ENCODE data around the gene ZNF189.

Gene ZNF189
- 23.0 to 41.0 (median 30.1) reads per million in 3 experiments for total RNA-seq

DNA sequence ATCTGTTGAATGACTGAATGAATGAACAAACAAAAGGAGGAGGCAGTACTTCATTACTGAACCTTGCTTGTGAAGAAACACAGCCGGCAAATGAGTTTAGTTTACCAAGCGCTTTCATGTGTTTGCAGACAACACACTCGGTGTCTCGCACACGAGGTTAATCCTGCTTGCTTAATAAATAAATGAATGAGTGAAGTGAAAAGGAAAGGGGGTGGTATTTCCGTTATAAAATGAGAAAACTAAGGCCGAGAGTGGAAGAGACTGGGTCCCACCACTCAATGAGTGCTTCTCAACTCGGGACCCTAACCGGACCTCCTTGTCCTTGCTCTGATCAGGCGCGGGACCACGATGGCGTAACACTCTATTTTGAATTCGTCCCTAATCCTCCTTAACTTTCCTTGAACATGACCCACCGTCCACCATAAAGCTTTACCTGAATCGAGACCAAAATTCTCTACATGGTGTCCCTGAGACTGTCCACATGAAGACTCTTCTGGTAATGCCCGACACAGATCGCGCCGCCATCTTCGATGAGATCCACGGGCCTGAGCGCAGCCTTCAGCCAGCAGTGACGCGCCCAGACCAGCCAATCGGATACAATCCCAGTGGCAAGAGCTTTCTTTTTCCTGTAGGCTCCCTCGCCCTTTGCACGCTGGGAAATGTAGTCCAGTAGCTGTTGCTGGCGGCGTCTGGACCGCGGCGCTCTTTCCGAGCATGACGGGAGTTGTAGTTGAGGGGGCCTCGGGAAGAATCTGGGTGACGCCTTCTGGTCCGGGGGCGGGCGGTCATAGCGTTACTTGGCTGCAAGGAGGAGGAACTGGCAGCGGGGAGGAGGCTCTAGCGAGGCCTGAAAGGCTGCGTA lies at the start of gene ZNF189, which contains the start of gene MRPL50:
TSS of gene ZNF189 (plus strand) at position 784 of the 862 bp plus-strand sequence. CDS start 306 bp downstream, outside the sequence.
TSS of gene MRPL50 (minus strand) at position 551 of the 862 bp plus-strand sequence. CDS start at position 525, 26 bp downstream.
- peak; percentile 97 for DNase-seq

DNA sequence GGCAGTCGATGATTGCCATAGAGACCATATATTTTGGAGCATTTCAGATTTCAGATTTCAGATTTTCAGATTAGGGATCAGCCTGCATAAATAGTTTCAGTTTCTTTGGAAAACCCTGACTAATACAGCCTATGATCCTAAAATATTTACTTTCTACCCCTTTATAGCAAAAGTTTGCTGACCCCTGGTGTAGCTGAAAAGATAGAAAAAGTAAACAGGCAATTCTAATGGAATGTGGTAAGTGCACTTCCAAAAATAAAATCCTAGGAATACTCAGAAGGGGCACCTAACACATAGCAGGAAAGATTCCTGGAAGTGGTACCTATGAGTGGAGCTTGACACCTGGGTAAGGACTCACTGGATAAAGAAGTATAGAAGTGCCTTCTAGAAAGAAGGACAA lies 48.4 kb upstream of the ZNF189 start:
- DNase-seq = no peak

DNA sequence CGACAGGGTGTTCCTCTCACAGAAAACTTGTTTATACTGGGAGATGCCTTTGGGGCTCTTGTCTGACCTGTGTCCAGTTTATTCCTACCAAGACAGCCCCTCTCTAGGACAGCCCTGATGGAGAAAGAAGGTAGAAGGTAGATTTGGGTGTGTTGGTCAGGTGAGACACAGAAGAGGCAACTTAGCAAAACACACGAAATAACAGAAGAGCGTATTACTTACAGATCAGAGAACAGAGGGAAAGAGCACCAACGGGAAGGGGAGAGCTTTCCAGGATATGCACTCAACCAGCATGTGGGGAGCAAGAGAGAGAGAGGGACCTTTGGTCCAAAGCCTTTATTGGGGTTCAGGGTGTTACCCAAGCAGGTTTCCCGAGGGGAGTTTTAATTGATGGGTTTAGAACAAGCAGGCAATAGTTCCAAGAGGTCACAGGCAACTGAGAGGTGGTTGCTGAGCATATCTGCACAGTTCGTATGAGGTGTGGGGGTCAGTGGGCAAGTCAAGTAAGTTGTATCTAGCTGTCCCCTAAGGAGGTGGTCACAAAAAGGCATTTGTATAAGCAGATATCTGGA lies 45.7 kb upstream of the ZNF189 start:
- DNase-seq = no peak

DNA sequence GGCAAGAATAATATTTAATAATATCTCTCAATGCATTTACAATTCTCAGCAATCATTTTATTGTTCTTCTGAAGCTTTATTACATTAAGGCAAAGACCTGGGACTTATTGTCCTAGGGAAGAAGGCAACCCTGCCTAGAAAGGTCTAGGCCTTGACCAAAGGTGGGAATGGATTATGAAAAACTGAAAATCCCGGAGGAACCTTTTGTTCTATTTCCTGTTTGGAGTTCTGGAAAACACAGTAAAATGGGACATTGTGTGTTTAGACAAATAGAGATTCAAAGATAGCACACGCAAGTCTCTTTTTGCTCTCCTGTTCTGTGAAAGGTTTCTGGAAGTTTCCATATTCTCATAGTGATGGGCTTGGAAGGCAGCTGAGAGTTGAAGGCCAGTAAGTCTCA lies 45.0 kb upstream of the ZNF189 start:
- DNase-seq = no peak

DNA sequence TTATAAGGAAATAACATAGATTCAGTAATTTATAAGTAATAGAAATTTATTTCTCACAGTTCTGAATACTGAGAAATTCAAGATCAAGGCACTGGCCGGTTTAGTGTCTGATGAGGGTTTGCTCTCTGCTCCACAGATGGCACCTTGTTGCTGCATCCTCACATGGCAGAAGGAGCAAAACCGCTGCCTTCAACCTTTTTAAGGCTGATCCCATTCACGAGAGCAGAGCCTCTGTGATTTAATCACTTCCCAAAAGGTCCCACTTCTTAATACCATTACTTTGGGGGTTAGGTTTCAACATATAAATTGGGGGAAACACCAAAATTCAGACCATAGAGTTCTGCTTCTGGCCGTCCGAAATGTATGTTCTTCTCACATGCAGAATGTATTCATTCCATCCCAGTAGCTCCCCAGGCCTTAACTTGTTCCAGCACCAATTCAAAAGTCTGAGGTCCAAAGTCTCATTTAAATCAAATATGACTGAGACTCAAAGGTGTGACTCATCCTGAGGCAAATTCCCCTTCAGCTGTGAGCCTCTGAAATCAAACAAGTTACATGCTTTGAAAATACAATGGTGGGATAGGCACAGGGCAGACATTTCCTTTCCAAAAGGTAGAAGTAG lies 44.4 kb upstream of the ZNF189 start:
- DNase-seq = no peak

DNA sequence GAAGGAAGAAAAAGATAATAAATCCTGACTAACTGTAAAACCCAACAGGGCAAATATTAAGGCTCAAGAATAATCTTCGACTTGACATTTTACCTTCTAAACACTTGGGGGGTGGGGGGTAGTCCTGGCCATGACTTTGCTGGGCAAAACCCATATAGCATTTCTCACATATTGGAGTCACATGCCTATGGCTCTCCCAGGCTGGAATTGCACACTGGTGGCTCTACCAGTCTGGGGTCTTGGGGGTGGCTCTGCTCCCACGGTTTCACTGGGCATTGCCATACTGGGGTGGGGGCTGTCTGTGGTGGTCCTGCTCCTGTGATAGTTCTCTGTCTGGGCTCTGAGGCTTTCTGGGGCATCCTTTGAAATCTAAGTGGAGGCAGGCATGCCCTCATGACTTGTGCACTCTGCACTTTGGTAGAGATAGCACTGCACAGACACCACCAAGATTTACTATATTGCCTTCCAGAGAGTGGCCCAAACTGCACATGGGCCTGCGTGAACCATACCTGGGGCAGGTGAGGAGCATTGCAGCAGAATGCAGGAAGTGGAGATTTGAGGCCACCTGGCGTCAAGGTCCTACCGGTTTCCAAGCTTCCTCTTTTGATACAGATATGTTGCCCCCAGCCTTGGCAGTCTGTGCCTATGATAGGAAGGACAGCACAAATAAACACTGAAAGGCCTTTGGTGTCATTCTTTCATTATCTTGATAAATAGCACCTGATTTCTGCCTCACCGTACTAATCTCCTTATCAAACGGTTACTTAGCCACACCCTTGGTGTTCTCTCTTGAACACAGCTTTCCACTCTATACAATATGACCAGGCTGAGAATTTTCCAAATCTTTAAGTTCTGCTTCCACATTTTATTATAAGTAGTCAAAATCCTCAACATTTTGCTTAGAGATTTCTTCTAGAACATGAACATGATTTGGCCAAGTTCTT lies 43.6 kb upstream of the ZNF189 start:
- no peak for DNase-seq

DNA sequence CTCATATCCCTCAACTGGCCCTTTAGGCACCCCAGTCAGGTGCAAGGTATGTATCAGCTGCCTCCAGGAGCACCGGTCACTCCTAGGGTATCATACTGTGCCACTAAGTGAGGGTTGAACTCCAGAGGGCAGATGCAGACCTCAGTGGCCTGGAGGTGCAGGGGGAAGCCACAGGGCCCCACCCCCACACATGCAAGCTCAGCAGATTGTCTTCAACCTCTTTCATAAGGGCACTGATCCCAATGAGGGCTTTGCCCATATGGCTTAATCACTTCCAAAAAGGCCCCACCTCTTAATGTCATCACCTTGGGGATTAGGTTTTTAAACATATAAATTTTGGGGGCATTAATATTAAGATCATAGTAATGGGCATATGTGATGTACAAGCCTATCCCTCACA lies 42.0 kb upstream of the ZNF189 start:
- no peak for DNase-seq

DNA sequence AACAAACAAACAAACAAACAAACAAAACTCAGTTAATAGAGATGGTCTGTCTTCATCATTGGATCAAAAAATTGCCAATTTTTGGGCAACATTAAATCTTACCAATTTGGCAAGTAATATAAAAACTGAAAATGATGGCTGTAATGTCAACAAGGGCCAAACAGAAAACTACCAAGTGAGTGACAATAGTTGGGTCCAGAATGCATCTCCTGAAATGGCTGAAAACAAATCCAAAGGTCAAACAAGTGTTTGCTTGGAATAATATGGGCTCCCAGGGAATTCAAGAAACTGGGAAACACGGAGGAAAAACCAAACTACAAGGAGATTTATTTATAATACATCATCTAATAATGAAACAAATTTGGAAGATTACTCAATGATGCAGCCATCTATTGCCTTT lies 39.0 kb upstream of the ZNF189 start:
- DNase-seq = no peak

DNA sequence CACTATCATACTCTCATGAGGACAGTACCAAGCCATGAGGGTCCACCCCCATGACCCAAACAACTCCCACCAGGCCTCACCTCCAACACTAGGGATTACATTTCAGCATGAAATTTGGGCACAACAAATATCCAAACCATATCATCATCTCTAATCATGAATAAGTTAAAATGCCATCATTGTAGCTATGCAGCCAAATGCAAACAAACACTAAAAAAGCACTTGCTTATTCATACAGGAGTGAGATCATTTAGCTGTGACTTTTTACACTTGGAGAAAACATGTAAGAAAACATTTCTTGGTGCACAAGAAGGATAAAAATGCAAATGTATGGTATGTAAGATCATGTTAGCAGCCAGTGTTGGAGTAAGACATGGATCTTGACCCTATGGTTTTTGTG lies 38.0 kb upstream of the ZNF189 start:
- no peak for DNase-seq

DNA sequence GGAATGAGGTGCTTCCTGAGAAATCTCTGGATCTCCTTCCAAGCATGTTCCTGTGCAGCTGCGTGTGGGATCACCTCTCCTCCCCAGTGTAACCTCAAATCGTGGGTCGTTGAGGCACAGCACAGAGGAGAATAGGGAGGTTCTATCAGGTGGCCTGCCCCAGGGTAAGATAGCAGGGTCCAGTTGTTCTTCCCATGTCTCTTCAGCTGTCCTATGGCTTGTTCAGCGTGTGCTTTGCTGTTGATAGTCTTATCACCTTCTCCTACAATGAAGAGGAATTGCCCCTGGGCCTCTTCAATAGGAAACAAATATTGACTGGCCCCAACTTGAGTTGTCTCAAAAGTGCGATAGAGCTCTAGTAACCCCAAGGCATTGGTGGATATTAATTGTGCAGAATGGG lies 36.2 kb upstream of the ZNF189 start:
- DNase-seq = no peak

DNA sequence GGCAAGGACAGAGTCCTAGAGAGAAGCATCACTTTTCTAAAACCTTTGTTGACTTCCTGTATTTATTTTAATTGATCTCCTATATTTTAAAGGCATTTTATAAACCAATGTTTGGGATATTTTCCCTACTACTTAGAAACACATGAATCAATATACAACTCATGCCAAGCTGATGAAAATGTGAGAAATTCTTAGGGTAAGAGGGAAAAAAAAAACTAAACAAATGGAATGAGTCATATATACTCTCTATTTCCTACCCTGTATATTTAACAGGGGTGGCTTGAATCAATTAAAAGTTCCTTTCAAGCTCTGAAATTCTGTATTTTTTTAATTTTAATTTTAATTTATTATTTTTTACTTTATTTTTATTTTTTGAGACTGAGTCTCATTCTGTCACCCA lies 33.5 kb upstream of the ZNF189 start:
- no peak for DNase-seq

DNA sequence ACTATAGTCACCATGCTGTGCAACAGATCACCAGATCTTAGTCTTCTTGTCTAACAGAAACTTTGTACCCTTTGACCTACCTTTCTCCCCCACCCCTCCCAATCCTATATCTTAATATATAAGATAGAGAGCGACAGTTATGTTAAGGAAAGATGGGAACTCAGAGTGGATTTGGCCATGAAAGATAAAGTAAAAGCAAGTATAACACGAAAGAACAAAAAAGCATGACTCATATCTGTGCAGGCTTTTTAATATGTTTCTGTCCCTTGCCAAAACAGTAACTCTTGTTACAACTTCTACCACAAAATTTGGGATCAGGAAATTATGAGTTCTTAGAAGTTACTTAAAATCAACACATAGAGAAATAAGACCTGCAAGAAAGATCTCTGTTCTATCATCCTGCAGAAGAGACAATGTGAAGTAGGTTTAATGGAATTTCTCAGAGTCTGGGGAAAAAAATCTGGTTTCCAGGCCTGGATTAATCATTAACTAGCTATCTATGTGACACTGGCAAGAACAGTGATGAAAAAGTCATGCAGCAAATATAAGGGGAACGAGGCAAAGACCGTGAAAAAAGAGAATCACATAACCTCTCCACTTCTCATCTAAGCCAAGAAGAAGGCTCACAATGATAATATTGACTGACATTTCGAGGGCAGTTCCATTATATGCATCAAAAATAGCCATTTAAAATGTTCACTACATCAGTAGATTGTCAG lies 32.5 kb upstream of the ZNF189 start:
- DNase-seq = no peak

DNA sequence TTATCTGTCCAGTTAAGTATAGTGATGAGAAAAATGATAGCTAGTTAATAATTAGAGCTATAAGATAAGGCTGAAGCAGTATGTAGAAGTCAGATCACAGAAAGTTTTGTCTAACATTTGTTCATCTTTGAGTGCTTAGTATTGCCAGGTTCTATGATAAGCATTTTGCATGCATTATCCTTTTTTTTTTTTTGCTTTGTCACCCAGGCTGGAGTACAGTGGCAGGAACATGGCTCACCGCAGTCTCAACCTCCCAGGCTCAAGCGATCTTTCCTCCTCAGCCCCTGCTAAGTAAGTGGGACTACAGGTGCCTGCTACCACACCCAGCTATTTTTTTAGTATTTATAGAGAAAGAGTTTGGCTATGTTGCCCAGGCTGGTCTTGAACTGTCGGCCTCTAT lies 31.3 kb upstream of the ZNF189 start:
- DNase-seq = no peak

DNA sequence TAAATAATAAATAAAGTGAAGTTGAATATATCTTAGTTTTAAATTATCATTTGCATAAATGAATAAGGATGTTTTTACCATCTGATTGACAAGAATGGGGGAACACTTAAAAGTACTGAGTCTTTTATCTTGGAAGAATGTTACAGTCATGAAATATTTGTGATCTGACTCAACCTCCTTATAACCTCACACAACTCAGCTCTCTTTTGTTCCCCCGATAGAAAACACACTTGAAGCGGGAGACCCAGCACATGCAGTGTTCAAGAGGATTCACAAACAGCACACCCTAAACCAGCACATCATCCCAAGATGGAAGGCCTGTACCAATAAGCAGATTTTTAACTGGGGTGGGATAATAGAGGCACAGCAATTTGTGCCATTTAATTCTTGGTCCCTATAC lies 29.4 kb upstream of the ZNF189 start:
- DNase-seq = no peak

DNA sequence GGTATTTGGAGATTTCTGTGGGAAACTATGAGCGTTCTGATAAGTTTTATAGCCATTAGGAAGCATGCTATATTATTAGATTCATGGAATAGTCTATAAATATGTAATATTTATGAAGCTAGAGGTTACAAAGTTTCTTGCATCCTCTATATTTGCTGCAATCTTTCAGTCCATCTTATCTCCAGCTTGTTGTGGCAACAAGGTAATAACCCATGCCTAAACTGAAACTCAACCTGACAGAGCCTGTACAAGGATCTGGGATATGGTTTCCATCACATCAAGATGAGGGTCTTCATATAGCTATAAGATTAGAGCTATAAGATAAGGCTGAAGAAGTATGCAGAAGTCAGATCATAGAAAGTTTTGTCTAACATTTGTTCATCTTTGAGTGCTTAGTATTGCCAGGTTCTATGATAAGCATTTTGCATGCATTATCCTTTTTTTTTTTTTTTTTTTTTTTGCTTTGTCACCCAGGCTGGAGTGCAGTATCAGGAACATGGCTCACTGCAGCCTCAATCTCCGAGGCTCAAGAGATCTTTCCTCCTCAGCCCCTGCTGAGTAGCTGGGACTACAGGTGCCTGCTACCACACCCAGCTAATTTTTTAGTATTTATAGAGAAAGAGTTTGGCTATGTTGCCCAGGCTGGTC lies 28.6 kb upstream of the ZNF189 start:
- no peak for DNase-seq

DNA sequence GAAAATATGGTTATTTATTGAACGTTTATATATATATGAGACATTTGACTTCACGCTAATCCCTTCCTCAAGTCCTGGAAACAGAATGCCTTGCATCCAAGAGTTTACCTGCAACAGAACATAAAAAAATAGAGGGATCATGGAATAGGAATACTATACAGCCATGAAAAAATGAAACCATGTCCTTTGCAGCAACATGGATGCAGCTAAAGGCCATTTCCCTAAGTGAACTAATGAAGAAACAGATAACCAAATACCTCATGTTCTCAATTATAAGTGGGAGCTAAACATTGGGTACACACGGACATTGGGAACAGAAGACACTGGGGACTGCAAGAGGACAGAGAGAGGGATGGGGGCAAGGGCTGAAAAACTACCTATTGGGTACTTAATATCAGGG lies 26.8 kb upstream of the ZNF189 start:
- no peak for DNase-seq

DNA sequence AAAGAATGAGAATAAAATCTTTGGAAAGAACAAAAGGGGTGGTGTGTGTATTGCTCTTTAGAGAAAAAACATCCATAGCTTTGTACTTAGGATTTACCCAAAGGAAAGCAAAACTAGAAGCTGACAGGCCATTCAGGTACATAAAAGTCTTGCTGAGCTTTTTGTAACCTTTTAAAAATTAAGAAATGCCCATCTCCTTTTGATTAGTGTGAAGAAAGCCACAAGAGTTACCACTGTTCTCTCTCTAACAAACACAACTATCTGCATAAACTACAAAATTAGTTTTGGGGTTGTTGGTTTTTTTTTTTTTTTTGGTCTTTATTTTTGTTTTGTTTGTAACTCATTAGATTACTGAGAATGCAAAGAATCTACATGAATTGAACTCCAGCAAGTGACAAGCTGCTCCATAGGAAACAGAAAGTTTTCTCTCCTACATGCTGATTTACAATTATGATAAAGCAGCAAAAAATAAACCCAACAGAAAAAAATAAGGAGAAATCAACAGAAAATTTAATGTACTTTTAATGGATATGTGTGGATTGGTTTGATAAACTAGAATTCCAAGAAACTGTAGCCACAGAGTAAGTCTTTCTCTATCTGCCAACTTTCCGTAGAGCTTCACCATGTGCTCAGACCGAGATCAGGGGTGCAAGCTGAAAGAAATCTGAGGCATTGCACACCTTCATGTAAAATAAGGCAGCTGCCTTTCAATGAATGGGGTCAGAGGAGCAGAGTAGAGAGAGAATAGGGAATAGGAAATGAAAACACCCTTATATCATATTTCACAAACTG lies 26.1 kb upstream of the ZNF189 start:
- no peak for DNase-seq

DNA sequence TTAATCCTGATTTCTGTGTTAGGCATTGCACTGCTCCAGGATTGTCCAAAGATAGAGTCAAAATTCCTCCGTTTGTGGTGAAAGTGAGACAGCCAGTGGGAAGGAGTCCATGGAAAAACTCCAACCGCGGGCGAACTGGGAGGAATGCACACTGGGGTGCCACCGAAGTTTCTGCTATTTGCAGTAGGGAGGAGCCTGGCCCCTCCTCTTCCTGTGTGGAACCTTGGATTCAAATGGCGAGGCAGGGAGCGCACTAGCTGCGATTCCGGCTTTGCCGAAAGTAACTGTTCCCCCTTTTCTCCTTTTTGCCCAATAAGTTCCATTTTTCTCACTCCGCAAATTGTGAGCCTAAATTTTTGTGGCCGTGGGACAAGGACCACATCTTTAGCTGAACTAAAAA lies 23.1 kb upstream of the ZNF189 start:
- no peak for DNase-seq

DNA sequence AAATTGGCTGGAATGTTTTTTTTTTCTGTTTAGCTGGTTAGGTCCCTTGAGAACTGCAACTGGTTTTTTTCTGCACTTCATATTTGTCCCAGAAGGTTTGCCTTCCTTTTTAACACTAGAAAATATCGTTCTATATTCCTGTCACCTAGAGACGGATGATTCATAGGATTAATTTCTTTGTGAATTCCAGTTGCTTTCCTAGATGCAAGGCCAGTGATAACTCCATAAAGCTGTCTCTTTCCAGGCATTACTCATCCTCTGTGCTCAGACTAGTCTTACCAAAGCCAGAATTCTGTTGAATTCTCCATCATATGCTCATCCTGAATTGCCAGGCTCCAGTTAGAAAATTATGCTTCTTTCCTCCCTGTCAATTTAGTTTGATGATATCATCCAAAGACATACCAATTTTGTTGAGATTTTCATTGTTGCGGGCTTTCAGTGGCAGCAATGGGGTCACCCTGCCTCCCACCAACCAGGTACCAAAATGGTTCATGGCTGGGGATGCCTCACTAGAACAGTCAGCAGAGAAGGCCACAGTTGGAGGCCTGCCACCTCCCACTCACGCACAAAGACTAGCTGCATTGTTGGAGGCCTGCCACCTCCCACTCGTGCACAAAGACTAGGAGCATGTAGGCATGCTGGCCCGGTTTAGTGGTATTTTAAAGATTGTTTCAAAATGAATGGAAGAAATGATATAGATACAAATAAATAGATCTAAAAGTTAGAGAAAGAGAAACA lies 22.4 kb upstream of the ZNF189 start:
- DNase-seq = no peak

DNA sequence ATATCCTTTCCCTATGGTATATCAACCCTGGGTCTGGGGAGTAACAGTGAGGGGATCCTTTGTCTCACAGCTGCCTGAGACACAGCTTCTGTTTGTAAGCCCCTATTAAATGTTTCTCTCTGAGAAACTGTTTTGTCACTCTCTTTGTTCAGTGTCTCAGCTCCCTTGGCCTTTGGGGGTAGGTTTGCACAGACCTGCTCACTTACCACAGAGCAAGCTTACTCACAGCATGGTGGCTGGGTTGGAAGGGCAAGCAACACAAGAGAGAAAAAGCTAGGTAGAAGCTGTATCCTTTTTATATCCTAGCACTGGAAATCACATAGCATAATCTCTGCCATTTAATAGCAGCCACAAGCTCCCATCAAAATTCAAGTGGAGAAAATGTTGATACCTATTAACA lies 18.4 kb upstream of the ZNF189 start:
- DNase-seq = no peak
